Measurements from ENCODE around the gene TSPO2. TPM values are rescaled to one million over a fixed set of nuclear protein-coding genes. Genes with fewer than 3 reads are reported as not detected.

Gene TSPO2
- polyA plus RNA-seq, 3 donors: 0.82 to 1.1 (median 0.86) TPM

Other genes with a start within 250 kb of the TSPO2 start
- 10 to 100 TPM in 1 of 3 donors, 1 to 10 TPM in 2; 4.9 to 16.2 (median 6.9) TPM for gene UNC5CL, start 3.2 kb upstream of the TSPO2 start, polyA plus RNA-seq (ENCODE audit: insufficient read length in 3 of 3)
- under 1 TPM; 0.22 to 0.82 (median 0.26) TPM for gene APOBEC2, start 10.7 kb downstream of the TSPO2 start, polyA plus RNA-seq (ENCODE audit: insufficient read length in 3 of 3)
- gene OARD1, start 29.9 kb downstream of the TSPO2 start, polyA plus RNA-seq (ENCODE audit: insufficient read length in 3 of 3): 10 to 100 TPM; 56.4 to 66.3 (median 59.2) TPM
- 10 to 100 TPM; 47.1 to 54.6 (median 53.3) TPM for gene NFYA, start 30.5 kb downstream of the TSPO2 start, polyA plus RNA-seq (ENCODE audit: insufficient read length in 3 of 3)
- 1 to 10 TPM in 2 of 3 donors, under 1 TPM in 1; 0.45 to 1.2 (median 1.2) TPM for gene TREML1, start 111.9 kb downstream of the TSPO2 start, polyA plus RNA-seq (ENCODE audit: insufficient read length in 3 of 3)
- gene TREM2, start 120.6 kb downstream of the TSPO2 start, polyA plus RNA-seq (ENCODE audit: insufficient read length in 3 of 3): under 1 TPM; 0.15 to 0.67 (median 0.65) TPM
- under 1 TPM; 0.06 to 0.18 (median 0.16) TPM for gene TREML2, start 158.7 kb downstream of the TSPO2 start, polyA plus RNA-seq (ENCODE audit: insufficient read length in 3 of 3)
- not detected for gene TREML4, start 185.9 kb downstream of the TSPO2 start, polyA plus RNA-seq (ENCODE audit: insufficient read length in 3 of 3)
- gene TREM1, start 244.2 kb downstream of the TSPO2 start, polyA plus RNA-seq (ENCODE audit: insufficient read length in 3 of 3): under 1 TPM; 0.07 to 0.42 (median 0.38) TPM